Activated CD8-positive, alpha-beta memory T cell treated with anti-CD3 and anti-CD28 coated beads for 24 hours (primary cell): ENCODE measurements around the gene MET.
"Not testable (repeated sequence)": the region's sequence is repeated elsewhere in the genome, so short reads cannot be mapped to it uniquely, and the experiment has no call there.

ENCODE experiments used
- DNase-seq: peaks from one replicate; pipeline ENCODE4 v3.0.0-alpha.2; 2020

Gene MET

DNA sequence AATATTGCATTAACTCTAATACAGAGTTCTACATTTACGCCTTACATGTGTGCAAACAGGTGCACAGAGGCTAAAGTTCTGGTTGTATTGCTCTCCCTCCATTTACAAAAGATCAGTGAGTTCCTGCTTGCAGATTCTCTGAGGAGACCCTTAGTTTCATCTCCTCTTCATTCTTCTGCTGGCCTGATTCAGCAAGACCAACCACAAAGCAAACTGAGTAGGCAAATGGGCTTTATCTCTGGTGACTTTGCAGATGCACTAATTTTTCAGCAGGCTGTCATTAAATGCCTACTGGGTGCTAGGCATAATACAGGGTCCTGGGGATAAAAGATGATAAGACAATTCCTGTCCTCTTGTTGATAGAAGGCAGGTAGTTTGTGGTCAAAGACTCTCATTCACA is 56.4 kb downstream of the MET start:
- no peak for DNase-seq

DNA sequence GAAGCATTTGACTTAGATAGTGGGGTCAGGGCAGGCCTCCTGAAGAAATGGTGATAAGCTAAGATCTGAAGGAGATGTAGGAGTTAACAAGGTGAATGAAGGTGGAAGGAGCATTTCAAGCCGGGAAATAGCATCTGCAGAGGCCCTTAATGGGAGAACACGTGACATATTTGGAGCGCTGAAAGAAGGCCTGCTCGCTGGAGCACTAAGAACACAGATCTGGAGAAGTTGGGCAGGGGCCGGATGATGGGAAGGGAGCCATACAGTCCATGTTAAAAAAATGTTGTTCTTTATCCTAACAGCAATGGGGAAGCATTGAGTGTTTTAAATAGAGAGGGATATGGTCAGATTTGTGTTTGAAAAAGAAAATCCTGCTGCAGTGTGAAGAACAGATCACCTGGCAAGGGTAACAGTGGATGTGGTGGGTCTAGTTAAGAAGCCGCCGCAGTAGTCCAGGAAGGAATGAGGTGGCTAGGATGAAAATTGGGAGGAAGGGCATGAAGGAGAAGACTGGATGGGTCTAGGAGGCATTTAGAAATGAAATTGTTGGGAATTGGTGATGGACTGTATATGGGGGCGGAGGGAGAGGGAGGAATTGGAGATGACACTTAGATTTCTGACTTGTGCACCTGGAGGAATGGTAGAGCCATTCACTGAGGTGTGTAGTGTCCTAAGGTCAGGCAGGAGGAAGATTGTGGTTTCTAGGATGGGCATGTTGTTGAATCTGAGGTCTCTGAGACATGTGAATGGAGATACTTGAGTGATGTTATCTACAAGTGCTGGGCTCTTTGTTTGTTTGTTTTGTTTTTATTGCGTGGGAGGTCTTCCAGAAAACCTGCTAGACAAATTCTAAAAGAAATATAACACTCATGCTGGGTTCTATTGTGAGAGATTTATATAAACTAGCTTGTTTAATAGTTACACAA is 58.4 kb downstream of the MET start:
- DNase-seq = no peak

- no peak for DNase-seq
Observed at GRCh38 chr7:116731023-116731395, 59.0 kb downstream of the MET start.

GRCh38 chr7:116731445-116732335 is 59.7 kb downstream of the MET start:
- no peak for DNase-seq

DNA sequence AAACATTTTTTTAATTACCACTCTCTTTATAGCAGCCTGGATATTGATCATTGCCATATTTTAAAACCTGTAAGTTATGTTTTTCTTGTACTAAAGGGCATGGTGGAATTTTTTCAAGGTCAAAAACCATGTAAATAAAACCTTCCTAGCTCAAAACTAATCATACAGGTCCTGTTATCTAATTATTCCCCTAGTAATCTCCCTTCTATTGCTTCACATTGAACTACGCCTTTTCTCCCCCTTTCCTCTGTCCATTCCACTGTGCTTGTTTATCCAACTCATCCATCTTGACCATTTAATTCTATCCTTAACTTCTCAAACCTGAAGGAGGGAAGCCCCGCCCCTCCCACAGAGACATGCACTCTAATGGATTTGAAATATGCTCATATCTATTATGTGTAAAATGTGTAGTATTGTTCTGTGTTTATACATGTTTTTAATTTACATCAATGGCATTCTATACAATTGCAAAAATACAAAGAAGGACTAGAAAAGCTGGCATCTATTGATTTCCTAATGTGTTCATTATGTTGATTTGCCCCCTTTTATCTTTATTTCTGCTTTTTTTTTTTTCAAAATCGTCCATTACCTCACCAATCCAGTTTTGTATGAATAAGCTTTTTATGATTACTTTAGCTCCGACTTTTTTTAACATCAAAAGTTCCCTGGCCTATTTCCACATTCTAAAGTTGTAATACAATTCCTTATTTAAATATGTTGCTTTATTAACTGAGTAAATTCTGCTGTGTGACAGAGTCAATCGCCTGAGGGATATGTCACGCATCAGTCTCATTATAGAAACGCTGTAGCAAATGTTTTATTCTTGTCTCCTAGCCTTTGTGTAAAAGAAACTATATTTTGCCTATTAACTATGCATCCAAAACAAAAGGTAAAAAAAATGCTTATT is 61.0 kb downstream of the MET start:
- DNase-seq = no peak

- no peak for DNase-seq
Observed at GRCh38 chr7:116733924-116734580, 62.1 kb downstream of the MET start.

DNA sequence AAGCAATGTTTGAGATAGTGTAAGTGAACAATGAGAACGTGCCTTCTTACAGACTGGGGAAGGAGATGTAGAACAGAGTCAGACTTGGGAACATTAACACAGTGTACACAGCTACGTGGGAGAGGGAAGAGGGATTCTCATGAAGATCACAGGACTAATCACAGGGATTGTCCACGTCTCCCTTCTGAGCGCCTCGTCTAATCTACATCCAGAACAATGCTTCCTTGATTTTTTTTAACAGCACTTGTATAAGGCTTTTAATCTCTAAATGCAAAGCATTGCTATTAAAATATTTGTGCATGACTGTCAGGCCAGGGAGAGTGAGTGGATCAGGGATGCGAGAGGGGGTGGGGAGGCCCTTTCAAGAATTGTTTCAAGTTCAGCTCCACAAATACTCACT is 62.7 kb downstream of the MET start:
- no peak for DNase-seq

DNA sequence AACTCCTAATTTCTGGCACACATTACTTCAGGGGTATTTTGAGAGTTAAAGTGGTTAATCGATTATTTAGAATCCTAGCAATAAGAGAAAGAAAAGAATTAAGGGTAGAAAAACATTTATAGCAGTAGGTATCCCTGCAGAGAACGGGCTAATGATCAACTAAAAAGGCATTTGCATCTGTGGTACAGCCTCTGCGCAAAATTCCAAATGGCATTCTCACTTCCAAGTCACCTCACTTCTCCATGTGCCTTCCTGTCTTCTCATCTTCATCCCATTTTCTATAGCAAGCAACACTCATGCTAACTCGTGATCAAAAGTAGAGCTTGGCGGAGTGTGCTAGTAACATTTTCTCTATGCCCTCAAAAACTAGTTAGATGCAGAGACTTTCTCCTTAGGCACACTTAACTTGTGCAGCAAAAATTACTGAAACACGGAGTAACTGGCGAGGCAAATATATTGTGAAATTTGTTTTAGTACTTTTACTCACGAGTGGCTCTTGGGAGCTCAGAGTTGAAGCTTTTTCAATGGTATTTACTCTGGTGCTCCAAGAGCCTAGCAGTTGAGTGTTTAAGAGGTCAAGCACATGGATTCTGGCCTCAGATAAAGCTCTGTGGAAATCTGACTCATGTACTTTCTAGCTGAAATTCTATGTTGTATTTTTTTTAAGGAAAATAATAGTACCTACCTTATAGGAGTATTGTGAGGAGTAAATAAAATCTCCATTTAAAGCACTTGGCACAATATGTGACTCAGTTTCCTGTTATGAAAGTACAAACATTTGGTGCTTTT is 65.1 kb downstream of the MET start:
- DNase-seq = no peak

DNA sequence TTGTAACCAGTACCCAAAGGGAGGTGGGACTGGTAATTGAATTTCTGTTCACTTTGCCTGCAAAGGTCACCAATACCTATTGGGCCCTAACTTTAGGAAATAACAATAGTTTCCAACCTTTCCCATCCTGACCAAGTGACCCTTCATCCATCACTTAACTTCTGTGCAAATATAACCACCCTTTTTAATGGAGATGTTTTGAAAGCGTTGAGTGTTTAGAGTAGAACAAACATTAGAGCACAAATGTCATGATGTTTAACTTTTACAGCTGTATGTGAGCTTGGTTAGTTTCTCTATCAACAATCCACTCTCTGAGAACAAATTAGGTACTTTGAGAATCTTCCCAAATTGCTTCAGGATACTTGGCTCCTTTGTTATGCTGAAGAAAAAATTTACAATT is 66.4 kb downstream of the MET start:
- DNase-seq = no peak

- no peak for DNase-seq
Observed at GRCh38 chr7:116739307-116739706, 67.3 kb downstream of the MET start.

- no peak for DNase-seq
Observed at GRCh38 chr7:116740231-116740630, 68.2 kb downstream of the MET start.

- no peak for DNase-seq
Observed at GRCh38 chr7:116740755-116741462, 68.9 kb downstream of the MET start.

GRCh38 chr7:116741625-116742316 is 69.8 kb downstream of the MET start:
- DNase-seq = no peak

GRCh38 chr7:116742641-116743040 is 70.6 kb downstream of the MET start:
- no peak for DNase-seq

GRCh38 chr7:116743835-116744234 is 71.8 kb downstream of the MET start:
- DNase-seq = not testable (repeated sequence)

DNA sequence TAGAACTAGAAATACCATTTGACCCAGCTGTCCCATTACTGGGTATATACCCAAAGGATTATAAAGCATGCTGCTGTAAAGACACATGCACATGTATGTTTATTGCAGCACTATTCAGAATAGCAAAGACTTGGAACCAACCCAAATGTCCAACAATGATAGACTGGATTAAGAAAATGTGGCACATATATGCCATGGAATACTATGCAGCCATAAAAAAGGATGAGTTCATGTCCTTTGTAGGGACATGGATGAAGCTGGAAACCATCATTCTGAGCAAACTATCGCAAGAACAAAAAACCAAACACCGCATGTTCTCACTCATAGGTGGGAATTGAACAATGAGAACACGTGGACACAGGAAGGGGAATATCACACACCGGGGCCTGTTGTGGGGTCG is 74.4 kb downstream of the MET start:
- DNase-seq = not testable (repeated sequence)

DNA sequence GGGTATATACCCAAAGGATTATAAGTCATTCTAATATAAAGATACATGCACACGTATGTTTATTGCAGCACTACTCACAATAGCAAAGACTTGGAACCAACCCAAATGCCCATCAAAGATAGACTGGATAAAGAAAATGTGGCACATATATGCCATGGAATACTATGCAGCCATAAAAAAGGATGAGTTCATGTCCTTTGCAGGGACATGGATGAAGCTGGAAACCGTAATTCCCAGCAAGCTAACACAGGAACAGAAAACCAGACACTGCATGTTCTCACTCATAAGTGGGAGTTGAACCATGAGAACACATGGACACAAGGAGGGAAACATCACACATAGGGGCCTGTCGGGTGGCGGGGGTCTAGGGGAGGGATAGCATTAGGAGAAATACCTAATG is 79.1 kb downstream of the MET start:
- DNase-seq = not testable (repeated sequence)

GRCh38 chr7:116752305-116753074 is 80.5 kb downstream of the MET start:
- DNase-seq = no peak

DNA sequence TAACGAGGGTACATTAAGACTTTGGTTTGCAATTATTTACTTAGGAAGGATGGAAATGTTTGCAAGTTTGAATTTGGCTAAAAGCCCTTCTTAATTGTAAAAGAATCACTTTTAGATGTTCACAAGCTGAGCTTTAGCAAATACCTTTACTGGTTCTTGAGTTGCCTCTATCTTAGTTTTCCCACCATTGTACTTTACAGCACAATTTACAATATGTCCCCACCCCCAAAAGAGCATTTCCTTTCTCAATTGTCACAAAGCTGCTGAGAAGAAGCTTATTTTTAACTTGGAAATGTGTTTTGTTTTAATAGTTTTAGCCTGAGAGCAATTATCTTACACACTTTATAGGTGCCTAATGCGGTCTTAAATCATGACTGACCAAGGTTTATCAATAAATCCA is 81.1 kb downstream of the MET start:
- DNase-seq = no peak
